SHP77 treated with DMSO at 0.1 percent for 48 hours (cell line): ENCODE data around the gene ERN2.
"Not testable (repeated sequence)": the region's sequence is repeated elsewhere in the genome, so short reads cannot be mapped to it uniquely, and the experiment has no call there.

ENCODE experiments used
- DNase-seq: peaks from one replicate; lab custom pipeline; 2025; lab: John Stamatoyannopoulos, UW

The ERN2 gene

DNA sequence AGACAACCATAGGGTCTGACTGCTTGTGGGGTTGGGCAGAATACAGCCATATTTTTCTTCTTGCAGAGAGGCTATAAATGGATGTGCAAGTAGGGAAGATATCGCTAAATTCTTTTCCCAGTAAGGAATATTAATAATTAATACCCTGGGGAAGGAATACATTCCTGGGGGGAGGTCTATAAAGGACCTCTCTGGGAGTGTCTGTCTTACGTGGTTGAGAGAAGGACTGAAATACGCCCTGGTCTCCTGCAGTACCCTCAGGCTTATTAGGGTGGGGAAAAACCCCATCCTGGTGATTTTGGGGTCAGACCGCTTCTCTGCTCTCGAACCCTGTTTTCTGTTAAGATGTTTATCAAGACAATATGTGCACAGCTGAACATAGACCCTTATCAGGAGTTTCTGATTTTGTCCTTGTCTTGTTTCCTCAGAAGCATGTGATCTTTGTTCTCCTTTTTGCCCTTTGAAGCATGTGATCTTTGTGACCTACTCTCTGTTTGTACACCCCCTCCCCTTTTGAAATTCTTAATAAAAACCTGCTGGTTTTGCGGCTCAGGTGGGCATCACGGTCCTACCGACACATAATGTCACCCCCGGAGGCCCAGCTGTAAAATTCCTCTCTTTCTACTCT is 9.7 kb upstream of the ERN2 start:
- DNase-seq, result not testable (repeated sequence)

DNA sequence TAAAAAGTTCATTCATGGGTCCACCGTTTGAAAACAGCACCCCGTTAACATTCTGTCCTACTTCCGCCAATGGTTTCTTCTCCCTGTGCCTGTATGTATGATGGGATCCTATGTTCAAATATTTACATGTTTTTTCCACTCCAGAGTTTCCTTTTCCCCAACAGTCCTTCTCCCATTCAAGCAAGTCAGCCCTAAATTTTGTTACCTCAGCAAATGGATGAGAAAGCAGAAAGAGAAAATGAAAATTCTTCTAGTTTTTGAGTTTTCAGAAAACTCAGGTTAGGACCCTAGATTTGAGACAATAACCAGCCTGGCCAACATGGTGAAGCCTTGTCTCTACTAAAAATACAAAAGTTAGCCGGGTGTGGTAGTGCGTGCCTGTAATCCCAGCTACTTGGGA is 3.5 kb upstream of the ERN2 start:
- no peak for DNase-seq

DNA sequence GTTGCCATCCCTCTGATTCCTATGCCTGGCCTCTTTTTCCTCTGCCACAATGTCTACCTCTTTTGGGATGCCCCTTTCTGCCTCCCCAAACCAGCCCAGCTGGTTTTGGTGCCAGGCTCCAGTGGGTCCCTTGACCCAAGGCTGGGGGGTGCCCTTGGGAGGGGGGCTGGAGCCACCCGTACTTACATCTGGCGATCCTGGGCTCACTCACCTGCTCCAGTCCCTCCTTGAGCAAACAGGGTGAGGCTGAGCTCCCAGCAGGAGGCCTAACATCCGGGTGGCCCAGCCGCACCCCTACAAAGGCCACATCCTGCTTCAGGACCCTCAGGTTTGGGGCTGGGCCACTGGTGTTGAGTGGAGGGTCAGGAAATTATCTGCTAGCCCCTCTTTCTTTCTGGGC is 1.2 kb downstream of the ERN2 start:
- DNase-seq, result no peak

DNA sequence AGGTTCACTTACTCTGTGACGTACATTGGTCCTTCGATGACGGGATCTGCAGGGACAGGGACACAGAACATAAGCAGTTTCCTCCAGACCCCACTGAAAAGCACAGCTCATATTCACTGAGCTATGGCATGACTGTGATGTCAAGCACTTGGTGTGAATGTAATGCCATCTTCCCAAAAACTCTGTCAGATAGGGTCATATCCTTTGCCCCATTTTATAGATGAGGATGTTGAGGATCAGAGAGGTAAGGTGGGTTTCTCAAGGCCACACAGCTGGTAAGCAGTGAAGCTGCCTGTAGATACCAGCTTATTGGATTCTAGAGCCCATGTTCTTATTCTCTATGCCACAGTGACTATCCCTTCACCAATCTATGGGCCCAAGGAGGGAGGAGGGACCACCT is 2.5 kb downstream of the ERN2 start:
- DNase-seq, result no peak

DNA sequence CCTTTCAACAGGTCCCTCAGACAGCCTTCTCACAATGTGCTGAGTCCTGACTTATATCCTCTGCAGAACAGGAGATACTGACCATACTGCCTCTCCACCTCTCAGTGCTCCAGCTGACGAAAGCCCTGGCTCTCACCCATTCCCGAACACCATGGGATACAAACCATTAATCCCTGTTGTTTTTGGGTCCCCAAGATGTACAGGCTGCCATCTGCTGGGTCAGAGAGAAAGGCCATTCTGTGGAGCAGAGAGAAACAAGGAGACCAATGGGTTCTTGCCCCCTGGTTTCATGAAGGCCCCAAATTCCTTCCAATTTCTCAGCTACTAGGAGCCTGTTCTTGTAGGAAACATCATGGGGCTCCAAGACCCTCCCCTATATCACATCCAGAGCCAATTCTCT is 3.0 kb downstream of the ERN2 start:
- DNase-seq, result no peak

DNA sequence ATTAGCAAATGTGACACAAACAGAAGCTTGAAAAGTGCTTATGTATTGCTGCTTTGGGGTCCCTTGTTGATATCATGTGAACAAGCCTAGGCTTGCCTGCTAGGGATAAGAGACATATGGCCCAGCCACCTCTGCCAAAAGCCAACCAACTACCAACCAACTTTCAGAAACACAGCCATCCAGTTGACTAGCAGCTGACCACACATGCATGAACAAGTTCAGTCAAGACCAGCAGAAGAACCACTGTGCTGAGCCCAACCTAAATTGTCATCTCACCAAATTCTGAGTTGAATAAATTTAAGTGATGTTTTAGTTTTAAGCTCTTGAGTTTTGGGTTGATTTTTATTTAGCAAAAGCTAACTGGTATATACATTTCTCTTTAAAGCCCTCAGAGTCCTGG is 3.5 kb downstream of the ERN2 start:
- DNase-seq, result no peak

DNA sequence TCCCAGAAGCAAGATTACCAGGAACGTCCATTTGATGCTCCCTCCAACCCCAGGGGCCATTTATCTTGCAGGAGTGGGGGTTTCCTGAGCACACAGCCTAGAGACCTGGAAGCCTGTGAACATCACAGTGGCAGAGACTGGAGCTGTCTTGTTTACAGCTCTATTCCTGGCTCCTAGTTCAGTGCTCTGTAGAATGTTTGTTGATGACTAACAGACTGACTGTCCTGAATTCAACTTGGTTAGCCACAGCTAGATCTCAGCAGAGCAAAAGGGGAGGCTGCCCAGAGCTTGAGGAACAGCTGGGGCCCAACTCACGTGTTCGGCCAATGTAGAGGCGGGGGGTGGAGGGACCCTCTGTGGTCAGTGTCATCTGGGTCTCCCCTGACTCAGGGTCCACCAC is 6.6 kb downstream of the ERN2 start:
- no peak for DNase-seq

DNA sequence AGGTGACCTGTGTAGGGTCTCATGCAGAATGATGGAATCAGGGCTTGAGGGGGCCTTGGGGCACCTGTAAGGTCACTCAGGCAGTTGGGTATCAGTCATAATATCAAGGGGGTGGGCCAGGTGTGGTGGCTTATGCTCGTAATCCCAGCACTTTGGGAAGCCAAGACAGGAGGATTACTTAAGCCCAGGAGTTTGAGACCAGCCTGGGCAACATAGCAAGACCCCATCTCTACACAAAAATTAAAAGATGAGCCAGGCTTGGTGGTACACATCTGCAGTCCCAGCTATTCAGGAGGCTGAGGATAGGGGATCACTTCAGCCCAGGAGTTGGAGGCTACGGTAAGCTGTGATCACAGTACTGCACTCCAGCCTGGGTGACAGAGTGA is 7.5 kb downstream of the ERN2 start:
- no peak for DNase-seq

DNA sequence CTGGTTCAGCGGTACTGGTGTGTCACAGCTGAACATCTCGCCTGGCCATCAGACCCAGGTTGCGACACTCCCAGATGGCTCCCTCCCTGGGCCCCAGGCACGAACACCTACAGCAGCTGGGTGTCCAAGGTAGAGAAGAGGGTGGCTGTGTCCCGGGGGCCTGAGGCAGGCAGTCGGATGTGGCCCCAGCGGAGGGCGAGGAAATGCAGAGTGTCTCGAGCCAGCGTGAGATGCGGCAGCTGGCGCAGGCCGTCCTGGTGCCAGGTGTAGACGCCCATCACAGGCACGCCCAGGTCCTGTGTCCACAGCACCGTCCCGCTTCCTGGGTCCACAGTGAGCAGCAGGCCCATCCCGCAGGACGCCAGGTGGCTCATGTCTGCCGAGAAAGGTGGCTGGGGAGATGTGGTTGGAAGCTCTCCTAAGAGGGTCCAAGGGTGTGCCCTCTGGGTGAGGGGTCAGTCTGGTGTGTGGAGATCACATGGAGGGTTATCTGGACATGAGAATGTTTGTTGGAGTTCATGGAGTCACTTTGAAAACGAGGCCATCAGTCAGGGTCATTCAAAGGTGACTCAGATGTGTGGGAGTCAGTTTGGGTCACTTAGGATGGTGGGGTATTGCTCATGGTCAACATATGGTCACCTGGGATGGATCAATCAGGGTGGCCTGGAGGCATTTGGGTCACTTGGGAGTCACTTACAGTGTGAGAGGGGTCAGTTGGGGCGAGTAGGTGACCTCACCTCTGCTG is 8.1 kb downstream of the ERN2 start:
- DNase-seq, result no peak

DNA sequence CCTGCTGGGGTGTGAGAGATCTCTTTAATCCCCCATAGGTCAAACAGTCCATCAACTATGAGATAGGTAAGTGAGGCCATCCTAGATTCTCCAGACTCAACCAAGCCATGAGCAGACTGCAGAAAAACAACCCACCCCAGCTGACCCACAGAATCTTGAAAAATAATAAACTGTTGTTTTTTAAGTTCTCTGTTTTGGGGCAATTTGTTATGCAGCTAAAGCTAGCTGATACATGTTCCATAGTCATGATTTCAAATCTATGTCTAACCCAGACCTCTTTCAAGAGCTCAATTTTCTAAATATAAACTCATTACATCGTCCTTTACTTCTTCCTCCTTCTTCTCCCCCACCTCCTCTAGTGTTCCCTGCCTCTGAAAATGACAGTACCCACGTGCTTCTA is 10.1 kb downstream of the ERN2 start:
- DNase-seq, result no peak

DNA sequence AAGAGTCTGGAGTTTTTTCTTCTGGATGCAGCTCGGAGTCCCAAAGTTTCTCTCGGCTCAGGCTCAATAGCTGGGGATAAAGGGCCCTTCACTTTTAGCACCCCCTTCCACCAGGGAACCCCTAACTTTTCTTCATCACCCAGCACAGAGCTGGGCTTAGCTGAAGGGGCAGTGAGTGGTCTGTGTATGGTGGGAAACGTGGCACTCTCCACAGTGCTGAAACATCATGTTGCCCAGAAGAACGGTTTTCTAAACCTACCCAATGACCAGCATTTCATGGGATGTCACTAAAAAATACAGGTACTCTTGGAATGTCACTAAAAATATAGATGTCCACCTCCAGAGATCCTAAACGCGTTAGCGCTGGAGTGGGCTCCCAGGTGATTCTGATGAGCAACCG is 12.0 kb downstream of the ERN2 start:
- DNase-seq, result no peak

DNA sequence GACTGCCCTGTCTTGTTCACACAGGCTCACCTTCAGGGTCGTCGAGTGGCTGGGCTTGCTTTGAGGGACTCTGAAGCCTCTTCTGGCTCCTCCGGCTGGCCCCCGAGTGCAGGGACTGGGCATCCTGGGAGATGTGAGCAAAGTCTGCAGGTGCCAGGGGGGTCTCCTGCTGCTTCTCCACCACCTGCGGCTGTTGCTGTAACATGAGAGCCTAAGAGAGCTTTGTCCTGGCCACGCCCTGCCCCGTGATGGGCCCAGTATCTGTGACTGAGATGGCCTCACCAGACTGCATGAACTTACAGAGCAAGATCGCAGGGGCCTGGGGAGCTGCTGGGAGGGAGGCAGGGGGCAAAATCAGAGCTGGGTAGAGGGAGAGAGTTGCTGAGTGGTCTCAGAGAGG is 12.5 kb downstream of the ERN2 start:
- DNase-seq, result no peak

DNA sequence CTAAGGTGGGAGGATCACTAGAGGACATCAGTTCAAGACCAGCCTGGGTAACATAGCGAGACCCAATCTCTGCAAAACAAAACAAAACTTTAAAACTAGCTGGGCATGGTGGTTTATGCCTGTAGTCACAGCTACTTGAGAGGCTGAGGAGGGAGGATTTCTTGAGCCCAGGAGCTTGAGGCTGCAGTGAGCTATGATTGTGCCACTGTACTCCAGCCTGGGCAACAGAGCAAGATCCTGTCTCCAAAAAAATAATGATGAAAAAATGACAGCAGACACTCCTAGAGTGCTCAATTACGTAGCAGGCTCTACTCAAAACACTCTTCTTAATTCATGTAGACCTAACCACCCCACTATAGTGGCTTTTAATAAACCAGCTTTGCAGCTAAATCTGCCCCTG is 12.9 kb downstream of the ERN2 start:
- no peak for DNase-seq

DNA sequence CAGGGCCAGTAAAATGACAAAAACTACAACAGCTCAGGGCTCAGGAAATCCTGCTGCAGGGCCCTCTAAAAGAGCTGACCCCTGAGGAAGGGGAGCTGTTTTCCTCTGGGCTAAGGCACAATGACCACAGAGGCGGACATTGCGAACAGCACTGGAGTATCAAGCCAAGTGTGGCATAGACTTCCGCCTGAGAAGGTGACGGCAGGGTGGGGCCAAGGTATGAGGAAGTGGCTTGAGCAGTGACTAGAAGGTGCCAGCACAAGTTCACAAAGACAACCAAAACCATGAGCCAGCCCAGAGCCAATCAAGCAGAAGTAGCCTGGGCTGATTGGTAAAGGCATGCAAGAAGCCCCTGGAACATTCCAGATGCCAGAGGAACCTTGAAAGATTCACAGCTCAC is 13.9 kb downstream of the ERN2 start:
- no peak for DNase-seq

DNA sequence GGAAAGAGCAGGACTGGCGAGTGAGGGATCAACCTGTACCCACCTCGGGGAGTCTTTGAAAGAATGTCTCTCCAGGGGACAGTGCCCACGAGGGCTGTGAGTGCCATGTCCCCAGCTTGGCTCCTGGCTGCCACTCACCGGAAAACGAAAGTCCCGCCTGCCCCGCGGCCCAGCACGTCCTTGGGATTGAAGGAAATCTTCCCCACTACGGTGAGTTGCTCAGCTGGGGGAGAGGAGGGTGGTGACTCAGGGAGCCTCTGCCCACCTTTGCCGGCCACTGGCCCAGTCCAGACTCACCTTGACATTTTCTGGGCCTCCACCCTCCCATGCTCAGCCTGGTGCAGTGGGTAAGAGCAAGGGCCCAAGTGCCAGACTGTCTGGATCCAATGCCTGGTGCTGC is 17.3 kb downstream of the ERN2 start:
- DNase-seq, result no peak

DNA sequence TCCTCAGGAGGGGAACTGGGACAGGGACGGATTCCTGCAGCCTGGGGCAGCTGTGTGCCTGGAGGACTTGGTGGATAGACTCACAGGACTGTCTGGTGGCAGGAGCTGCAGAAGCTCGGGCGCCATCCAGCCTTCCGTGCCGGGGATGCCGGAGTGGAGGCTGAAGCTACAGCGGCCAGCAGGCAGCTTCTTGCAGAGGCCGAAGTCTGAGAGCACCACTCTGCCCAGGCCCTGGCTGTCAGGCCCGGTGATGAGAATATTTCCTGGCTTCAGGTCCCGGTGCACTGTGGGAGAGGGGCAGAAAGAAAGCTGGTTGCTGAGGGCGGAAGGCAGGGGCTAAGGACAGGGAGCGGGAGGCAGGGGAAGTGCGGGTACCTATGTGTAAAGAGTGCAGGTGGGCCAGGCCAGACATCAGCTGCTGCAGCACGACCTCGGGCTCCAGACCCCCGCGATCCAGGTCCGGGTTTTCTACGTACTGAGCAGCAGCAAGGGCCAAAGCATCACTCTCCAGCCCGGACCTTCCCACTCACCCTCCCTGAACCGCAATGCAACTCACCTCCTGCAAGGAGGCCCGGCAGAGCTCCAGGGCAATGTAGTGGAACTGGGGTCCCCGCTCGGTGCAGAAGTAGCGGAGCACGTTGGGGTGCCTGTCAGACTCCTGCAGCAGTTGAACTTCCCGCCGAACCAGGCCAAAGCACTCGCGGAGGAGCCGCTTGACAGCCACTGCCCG is 18.2 kb downstream of the ERN2 start:
- DNase-seq, result peak; percentile 3

DNA sequence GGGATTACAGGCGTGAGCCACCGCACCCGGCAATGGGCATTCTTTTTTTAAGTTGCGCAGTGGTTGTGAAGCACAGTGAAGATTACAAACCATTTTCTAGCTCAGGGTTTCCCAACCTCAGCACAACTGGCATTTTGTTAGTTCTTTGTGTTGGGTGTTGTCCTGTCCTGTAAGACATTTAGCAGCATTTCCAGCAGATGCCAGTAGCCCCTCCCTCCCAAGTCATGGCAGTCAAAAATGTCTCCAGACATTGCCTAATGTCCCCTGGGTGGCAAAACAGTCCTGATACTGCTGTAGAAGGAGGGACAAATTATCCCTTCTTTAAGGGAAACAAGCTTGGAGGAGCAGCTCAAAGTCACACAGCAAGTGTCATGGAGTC is 18.8 kb downstream of the ERN2 start:
- DNase-seq, result no peak

DNA sequence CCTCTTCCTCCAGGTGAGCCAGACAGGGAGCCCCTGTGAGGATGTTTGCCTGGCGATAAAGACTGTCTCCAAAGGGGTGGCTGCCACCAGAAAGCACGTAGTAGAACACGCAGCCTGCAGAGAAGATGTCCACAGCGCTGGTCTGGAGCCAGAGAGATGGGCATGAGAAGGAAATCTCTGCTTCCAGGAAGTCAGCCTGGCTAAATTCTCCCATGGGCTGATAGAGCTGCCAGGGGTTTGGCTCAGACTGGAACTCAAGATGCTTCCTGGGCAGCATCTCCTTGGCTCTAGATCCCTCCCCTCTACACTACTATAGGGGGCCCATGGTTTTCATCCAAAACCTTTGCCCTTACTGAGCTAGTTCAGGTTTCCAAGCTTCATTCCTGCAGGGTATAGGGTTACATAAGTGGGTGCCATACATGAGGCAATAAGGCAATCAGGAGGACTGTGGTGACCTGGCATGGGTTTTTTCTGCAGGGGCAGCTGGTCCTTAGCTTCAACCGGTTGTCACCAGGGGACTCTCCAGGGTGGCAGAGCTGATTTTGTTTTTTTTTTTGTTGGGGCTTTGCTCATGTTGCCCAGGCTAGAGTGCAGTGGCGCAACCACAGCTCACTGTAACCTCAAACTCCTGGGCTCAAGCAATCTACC is 20.7 kb downstream of the ERN2 start:
- DNase-seq, result no peak

DNA sequence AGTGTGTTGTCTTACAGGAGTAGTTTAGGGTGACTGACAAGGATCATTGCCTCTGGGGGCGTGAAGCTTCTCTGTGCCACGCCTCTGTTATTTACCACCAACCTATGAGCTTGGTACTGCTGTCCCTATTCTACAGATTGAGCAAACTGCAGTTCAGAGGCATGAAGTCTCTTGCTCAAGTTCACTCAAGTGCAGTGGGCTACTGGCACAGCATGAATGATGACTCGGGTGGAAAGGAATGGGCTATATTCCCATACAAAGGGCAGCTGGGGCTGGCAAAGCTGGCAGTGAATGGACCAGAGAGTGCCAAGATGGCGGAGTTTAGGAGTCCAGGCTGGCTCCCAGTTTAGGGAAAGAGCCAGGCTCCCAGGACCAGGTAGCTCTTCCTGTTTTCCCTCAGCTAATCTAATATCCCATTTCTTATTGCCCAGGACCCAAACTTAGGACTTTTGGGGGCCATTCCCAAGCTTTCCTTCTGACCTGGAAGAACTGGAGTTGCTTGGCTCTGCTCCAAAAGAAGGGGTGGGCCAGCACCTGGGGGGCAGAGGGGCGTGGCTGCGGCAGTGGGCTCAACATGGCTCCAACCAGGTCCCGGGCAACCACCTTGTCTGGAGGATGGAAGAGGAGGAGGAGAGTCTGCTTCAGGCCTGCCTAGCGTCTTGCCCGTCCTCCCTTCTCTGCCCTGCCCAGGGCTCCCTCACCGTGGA is 21.4 kb downstream of the ERN2 start:
- DNase-seq, result no peak

DNA sequence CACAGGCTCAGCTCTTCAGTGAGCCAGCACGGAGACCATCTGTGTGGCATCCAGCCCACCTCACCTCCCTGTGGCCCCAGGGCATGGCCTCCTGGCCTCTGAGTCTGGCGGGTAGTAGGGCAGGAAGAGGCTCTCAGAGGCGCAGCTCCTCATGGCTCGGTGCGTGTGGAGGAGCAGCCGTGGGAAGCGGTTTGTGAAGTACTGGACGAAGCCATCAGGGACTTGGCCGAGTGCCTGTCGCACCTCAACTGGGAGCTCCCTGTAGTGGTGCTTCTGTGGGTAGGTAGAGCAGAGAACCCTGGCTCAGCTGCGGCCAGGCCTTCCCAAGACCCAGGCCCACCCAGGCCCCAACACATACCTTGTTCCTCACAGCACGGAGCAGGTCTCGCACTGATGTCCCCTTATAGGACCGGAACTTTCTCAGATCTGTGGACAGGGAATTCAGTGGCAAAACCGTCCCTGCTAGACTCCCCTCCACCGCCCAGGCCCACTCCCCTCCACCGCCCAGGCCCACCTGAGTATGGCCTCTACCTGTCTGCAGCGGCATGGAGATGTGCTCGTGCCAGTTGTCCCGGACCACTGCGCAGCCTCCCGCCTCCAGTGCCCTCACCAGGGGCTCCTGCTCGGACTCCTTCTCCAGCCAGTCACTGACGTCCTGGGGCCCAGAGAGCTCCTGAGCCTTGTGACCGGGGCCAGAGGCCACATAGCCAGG is 22.1 kb downstream of the ERN2 start:
- no peak for DNase-seq

DNA sequence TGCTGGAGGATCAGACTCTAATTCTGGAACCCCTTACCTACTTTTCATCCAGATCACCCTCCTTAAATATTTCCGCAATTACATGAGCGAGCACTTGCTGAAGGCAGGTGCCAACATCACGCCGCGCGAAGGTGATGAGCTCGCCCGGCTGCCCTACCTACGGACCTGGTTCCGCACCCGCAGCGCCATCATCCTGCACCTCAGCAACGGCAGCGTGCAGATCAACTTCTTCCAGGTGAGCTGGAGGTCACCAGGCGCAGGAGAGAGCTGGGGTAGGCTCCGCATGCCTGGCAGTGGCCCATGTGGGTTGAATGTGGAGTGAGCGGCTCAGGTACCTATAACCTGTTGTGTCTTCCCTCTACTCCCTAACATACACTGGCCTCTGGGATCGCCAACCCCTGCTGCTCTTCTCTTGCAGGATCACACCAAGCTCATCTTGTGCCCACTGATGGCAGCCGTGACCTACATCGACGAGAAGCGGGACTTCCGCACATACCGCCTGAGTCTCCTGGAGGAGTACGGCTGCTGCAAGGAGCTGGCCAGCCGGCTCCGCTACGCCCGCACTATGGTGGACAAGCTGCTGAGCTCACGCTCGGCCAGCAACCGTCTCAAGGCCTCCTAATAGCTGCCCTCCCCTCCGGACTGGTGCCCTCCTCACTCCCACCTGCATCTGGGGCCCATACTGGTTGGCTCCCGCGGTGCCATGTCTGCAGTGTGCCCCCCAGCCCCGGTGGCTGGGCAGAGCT is 23.4 kb downstream of the ERN2 start:
- DNase-seq, result no peak
